OCI-LY3 (cell line): ENCODE measurements around the gene C1QTNF1.
A peak's percentile ranks its signal among the peaks of the same experiment; 100 is the strongest.

Experiments
- H2AFZ ChIP-seq: fragments of 200-600, 300-600 bp; shearing (Covaris generic); 2 replicates; pipeline ENCODE4 v1.6.0; 2014; ENCODE audit warnings: antibody characterized with exemption, low read depth, low read length
- H3K27ac ChIP-seq: fragments of 200-600, 300-600 bp; sonication (generic); 2 replicates; pipeline ENCODE4 v1.5.1; 2014; ENCODE audit warnings: mild to moderate bottlenecking, low read length, moderate library complexity, mixed read lengths
- H3K27me3 ChIP-seq: fragments of 200-600, 300-600 bp; sonication (generic); 2 replicates; pipeline ENCODE4 v1.6.1; 2014; ENCODE audit warnings: low read depth, low read length, mixed read lengths
- H3K36me3 ChIP-seq: fragments of 200-600, 300-600 bp; sonication (generic); replicated peaks from 2 replicates; pipeline ENCODE3; 2014; ENCODE audit warnings: low read depth, low read length, mixed read lengths
- H3K4me1 ChIP-seq: fragments of 300-600, 200-600 bp; sonication (generic); 2 replicates; pipeline ENCODE4 v1.6.1; 2014; ENCODE audit warnings: low read length, mixed read lengths
- H3K4me2 ChIP-seq: fragments of 200-600, 300-600 bp; sonication (generic); 2 replicates; pipeline ENCODE4 v1.6.1; 2014; ENCODE audit warnings: low read length, mixed read lengths
- H3K4me3 ChIP-seq: fragments of 300-600, 200-600 bp; sonication (generic); 2 replicates; pipeline ENCODE4 v1.5.1; 2014; ENCODE audit warnings: antibody characterized with exemption, mild to moderate bottlenecking, low read length, moderate library complexity
- H3K79me2 ChIP-seq: fragments of 300-600, 200-600 bp; shearing (Covaris generic); 2 replicates; pipeline ENCODE4 v1.6.1; 2014; ENCODE audit warnings: mild to moderate bottlenecking, low read length, mixed read lengths
- H3K9ac ChIP-seq: fragments of 300-600, 200-600 bp; shearing (Covaris generic); 2 replicates; pipeline ENCODE4 v1.6.0; 2014; ENCODE audit warnings: mild to moderate bottlenecking, low read length, moderate library complexity
- H3K9me3 ChIP-seq: fragments of 200-600, 300-600 bp; shearing (Covaris generic); 2 replicates; pipeline ENCODE4 v1.6.1; 2014; ENCODE audit warnings: low read length, mixed read lengths; ENCODE audit not compliant: insufficient read depth
- H4K20me1 ChIP-seq: fragments of 200-600, 300-600 bp; sonication (generic); 2 replicates; pipeline ENCODE4 v1.6.1; 2016; ENCODE audit warnings: low read length, mixed read lengths; ENCODE audit not compliant: insufficient read depth
- CTCF ChIP-seq: fragments of 200-600, 300-600 bp; sonication (generic); IDR thresholded peaks from 2 replicates; pipeline ENCODE4 v1.5.1; 2014; ENCODE audit warnings: antibody characterized with exemption, low read length, low read depth
- EZH2phosphoT487 ChIP-seq: fragments of 200-600 bp; shearing (Covaris generic); IDR thresholded peaks from 2 replicates; pipeline ENCODE4 v1.6.1; 2018; ENCODE audit warnings: antibody characterized with exemption, mixed run types, low read depth

The C1QTNF1 gene

GRCh38 chr17:79017546-79018369, 6.2 kb upstream of the C1QTNF1 start:
- no peaks in the 10 kb centered on the region for H3K36me3 ChIP-seq
- no peak overlapping the region for H2AFZ ChIP-seq
- no peaks in the 10 kb centered on the region for H3K4me1 ChIP-seq
- H3K79me2 ChIP-seq, result no peaks in the 10 kb centered on the region
- H4K20me1 ChIP-seq, result no peaks in the 10 kb centered on the region
- H3K27ac ChIP-seq, result no peak overlapping the region
- no peak overlapping the region for H3K4me3 ChIP-seq
- no peak overlapping the region for H3K4me2 ChIP-seq
- peaks cover 23% of the 10 kb centered on the region for H3K9me3 ChIP-seq
- H3K9ac ChIP-seq, result no peak overlapping the region
- H3K27me3 ChIP-seq, result peaks cover 18% of the 10 kb centered on the region
- TF ChIP-seq EZH2phosphoT487 (no peak), CTCF (no peak)

GRCh38 chr17:79018370-79018695, 5.6 kb upstream of the C1QTNF1 start:
- no peaks in the 10 kb centered on the region for H3K79me2 ChIP-seq
- no peak overlapping the region for H3K9ac ChIP-seq
- peaks cover 21% of the 10 kb centered on the region for H3K9me3 ChIP-seq
- no peak overlapping the region for H3K4me3 ChIP-seq
- peaks cover 24% of the 10 kb centered on the region for H3K27me3 ChIP-seq
- no peaks in the 10 kb centered on the region for H3K4me1 ChIP-seq
- no peaks in the 10 kb centered on the region for H4K20me1 ChIP-seq
- no peak overlapping the region for H2AFZ ChIP-seq
- H3K27ac ChIP-seq, result no peak overlapping the region
- no peak overlapping the region for H3K4me2 ChIP-seq
- no peak for TF ChIP-seq CTCF
- TF ChIP-seq EZH2phosphoT487, result no peak
- H3K36me3 ChIP-seq, result no peaks in the 10 kb centered on the region

GRCh38 chr17:79019261-79019631, 4.7 kb upstream of the C1QTNF1 start:
- no peaks in the 10 kb centered on the region for H3K4me1 ChIP-seq
- no peak overlapping the region for H3K9ac ChIP-seq
- TF ChIP-seq EZH2phosphoT487 (no peak), CTCF (no peak)
- no peaks in the 10 kb centered on the region for H3K36me3 ChIP-seq
- peaks cover 24% of the 10 kb centered on the region for H3K27me3 ChIP-seq
- H2AFZ ChIP-seq, result no peak overlapping the region
- no peak overlapping the region for H3K27ac ChIP-seq
- peaks cover 13% of the 10 kb centered on the region for H3K9me3 ChIP-seq
- H4K20me1 ChIP-seq, result no peaks in the 10 kb centered on the region
- H3K79me2 ChIP-seq, result no peaks in the 10 kb centered on the region
- H3K4me3 ChIP-seq, result no peak overlapping the region
- H3K4me2 ChIP-seq, result no peak overlapping the region

GRCh38 chr17:79019632-79020584, 4.1 kb upstream of the C1QTNF1 start:
- Histone ChIP-seq H3K27me3 (peaks cover 24% of the 10 kb centered on the region), H3K9ac (no peak overlapping the region), H3K4me1 (no peaks in the 10 kb centered on the region), H3K79me2 (no peaks in the 10 kb centered on the region), H3K9me3 (peaks cover 8% of the 10 kb centered on the region; the same call in 1 of the 2 replicates), H3K4me3 (no peak overlapping the region), H3K27ac (no peak overlapping the region), H3K4me2 (no peak overlapping the region), H2AFZ (no peak overlapping the region), H4K20me1 (no peaks in the 10 kb centered on the region), H3K36me3 (no peaks in the 10 kb centered on the region)
- no peak for TF ChIP-seq EZH2phosphoT487
- peak; percentile 52 for TF ChIP-seq CTCF
